ENCODE results near the gene MAP3K13. TPM values are rescaled to one million over a fixed set of nuclear protein-coding genes. Genes with fewer than 3 reads are reported as not detected.

MAP3K13 gene
- total RNA-seq, 1 experiment from 2014 or later = 21.0 TPM

DNA sequence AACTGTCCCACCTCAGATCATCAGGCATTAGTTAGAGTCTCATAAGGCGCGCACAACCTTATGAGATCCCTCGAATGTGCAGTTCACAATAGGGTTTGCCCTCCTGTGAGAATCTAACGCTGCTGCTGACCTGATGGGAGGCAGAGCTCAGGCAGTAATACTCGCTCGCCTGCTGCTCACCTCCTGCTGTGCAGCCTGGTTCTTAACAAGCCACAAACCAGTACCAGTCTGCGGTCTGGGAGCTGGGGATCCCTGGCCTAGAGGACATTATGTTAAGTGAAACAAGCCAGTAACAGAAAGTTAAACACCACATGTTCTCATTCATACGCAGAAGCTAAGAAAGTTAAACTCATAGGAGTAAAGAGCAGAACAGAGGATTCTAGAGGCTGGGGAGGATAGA, 47.0 kb downstream of the MAP3K13 start:
- TF ChIP-seq, protein P1, sequence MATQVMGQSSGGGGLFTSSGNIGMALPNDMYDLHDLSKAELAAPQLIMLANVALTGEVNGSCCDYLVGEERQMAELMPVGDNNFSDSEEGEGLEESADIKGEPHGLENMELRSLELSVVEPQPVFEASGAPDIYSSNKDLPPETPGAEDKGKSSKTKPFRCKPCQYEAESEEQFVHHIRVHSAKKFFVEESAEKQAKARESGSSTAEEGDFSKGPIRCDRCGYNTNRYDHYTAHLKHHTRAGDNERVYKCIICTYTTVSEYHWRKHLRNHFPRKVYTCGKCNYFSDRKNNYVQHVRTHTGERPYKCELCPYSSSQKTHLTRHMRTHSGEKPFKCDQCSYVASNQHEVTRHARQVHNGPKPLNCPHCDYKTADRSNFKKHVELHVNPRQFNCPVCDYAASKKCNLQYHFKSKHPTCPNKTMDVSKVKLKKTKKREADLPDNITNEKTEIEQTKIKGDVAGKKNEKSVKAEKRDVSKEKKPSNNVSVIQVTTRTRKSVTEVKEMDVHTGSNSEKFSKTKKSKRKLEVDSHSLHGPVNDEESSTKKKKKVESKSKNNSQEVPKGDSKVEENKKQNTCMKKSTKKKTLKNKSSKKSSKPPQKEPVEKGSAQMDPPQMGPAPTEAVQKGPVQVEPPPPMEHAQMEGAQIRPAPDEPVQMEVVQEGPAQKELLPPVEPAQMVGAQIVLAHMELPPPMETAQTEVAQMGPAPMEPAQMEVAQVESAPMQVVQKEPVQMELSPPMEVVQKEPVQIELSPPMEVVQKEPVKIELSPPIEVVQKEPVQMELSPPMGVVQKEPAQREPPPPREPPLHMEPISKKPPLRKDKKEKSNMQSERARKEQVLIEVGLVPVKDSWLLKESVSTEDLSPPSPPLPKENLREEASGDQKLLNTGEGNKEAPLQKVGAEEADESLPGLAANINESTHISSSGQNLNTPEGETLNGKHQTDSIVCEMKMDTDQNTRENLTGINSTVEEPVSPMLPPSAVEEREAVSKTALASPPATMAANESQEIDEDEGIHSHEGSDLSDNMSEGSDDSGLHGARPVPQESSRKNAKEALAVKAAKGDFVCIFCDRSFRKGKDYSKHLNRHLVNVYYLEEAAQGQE (IDR thresholded peaks at IDR 0.05; ENCODE audit: low read depth) = no peak
- Histone ChIP-seq H3K9me3 (ENCODE audit: control insufficient read depth in 1 of 2, insufficient read depth in 1 of 2, low read depth in 1 of 2, low read length in 2 of 2) (no peaks in the 10 kb centered on the region), H3K4me1 (ENCODE audit: control insufficient read depth in 1 of 2, insufficient read depth in 2 of 2, low read length in 2 of 2) (no peaks in the 10 kb centered on the region), H3K79me2 (ENCODE audit: insufficient read depth, low read length) (no peaks in the 10 kb centered on the region), H3K4me3 (replicated peaks in 1 of 2; ENCODE audit: low read depth in 1 of 2, low read length in 2 of 2) (no peak overlapping the region), H3K27me3 (ENCODE audit: insufficient read depth, low read length) (no peaks in the 10 kb centered on the region), H3K9ac (ENCODE audit: low read length) (no peak overlapping the region), H2AFZ (ENCODE audit: low read depth, low read length, poor library complexity, severe bottlenecking) (no peak overlapping the region), H3K27ac (ENCODE audit: low read depth, low read length) (no peak overlapping the region), H3K9me2 (ENCODE audit: insufficient read depth) (no peaks in the 10 kb centered on the region), H4K20me1 (ENCODE audit: insufficient read depth) (no peaks in the 10 kb centered on the region), H3K4me2 (ENCODE audit: low read length) (no peak overlapping the region), H3K36me3 (ENCODE audit: control insufficient read depth in 1 of 2, insufficient read depth in 2 of 2, low read length in 2 of 2) (no peaks in the 10 kb centered on the region)
- ChIA-PET RAD21 (ENCODE audit: low non-redundant PET in 1 of 2, low total read pairs in 2 of 2, uncharacterized antibody in 2 of 2, unreplicated experiment in 2 of 2) (no interaction called here), CTCF (no interaction called here), POLR2A (no interaction called here)
- BruUV-seq (replicated peaks) = no TSS peak
- no peak for ATAC-seq
- no peak for DNase-seq (ENCODE audit: low read depth, low spot score)
- intact Hi-C loops (cut with micrococcal nuclease) = no loop called here

DNA sequence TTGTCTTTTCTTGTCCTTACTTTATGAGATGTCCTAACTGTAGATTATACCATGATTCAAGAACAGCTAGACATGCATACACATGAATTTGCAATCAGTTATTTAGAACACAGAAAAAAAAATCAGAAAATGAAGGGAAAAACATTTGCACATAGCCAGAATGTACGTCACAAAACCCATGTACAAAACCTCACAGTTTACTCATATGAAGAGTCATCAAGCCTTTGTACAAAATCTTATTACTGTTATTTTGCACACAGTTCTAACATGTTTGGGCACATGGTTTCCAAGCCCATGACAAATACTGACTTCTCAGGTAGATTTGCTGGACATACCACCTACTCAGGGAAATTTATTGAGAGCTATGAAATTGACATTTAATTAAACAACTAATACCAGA, 48.2 kb downstream of the MAP3K13 start:
- Histone ChIP-seq H2AFZ (ENCODE audit: low read depth, low read length, poor library complexity, severe bottlenecking) (no peak overlapping the region), H3K79me2 (ENCODE audit: insufficient read depth, low read length) (no peaks in the 10 kb centered on the region), H3K4me2 (ENCODE audit: low read length) (no peak overlapping the region), H4K20me1 (ENCODE audit: insufficient read depth) (no peaks in the 10 kb centered on the region), H3K27ac (ENCODE audit: low read depth, low read length) (no peak overlapping the region), H3K27me3 (ENCODE audit: insufficient read depth, low read length) (no peaks in the 10 kb centered on the region), H3K4me3 (replicated peaks in 1 of 2; ENCODE audit: low read depth in 1 of 2, low read length in 2 of 2) (no peak overlapping the region), H3K36me3 (ENCODE audit: control insufficient read depth in 1 of 2, insufficient read depth in 2 of 2, low read length in 2 of 2) (no peaks in the 10 kb centered on the region), H3K4me1 (ENCODE audit: control insufficient read depth in 1 of 2, insufficient read depth in 2 of 2, low read length in 2 of 2) (no peaks in the 10 kb centered on the region), H3K9me2 (ENCODE audit: insufficient read depth) (no peaks in the 10 kb centered on the region), H3K9ac (ENCODE audit: low read length) (no peak overlapping the region), H3K9me3 (ENCODE audit: control insufficient read depth in 1 of 2, insufficient read depth in 1 of 2, low read depth in 1 of 2, low read length in 2 of 2) (no peaks in the 10 kb centered on the region)
- BruUV-seq (replicated peaks) = no TSS peak
- TF ChIP-seq, protein P2, sequence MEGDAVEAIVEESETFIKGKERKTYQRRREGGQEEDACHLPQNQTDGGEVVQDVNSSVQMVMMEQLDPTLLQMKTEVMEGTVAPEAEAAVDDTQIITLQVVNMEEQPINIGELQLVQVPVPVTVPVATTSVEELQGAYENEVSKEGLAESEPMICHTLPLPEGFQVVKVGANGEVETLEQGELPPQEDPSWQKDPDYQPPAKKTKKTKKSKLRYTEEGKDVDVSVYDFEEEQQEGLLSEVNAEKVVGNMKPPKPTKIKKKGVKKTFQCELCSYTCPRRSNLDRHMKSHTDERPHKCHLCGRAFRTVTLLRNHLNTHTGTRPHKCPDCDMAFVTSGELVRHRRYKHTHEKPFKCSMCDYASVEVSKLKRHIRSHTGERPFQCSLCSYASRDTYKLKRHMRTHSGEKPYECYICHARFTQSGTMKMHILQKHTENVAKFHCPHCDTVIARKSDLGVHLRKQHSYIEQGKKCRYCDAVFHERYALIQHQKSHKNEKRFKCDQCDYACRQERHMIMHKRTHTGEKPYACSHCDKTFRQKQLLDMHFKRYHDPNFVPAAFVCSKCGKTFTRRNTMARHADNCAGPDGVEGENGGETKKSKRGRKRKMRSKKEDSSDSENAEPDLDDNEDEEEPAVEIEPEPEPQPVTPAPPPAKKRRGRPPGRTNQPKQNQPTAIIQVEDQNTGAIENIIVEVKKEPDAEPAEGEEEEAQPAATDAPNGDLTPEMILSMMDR (IDR thresholded peaks at IDR 0.05 in 2 of 3, conservative IDR thresholded peaks at IDR 0.05 in 1 of 3; ENCODE audit: borderline replicate concordance in 1 of 3, insufficient read depth in 1 of 3, low read depth in 2 of 3, low read length in 2 of 3) = no peak
- no peak for TF ChIP-seq RAD21 (IDR thresholded peaks at IDR 0.05; ENCODE audit: low read depth)
- ChIA-PET RAD21 (ENCODE audit: low non-redundant PET in 1 of 2, low total read pairs in 2 of 2, uncharacterized antibody in 2 of 2, unreplicated experiment in 2 of 2) (no interaction called here), POLR2A (no interaction called here), CTCF (no interaction called here)
- intact Hi-C loops (cut with micrococcal nuclease) = no loop called here
- ATAC-seq (no peak), DNase-seq (ENCODE audit: low read depth, low spot score) (no peak)

Data from HCT116 (cell line).